GM20000 (cell line): ENCODE measurements around the gene ATAD2B.

ENCODE experiments used
- DNase-seq: peaks from one replicate; pipeline ENCODE4 v3.0.0; 2012; ENCODE audit warnings: low spot score
- TF ChIP-seq, protein P1 (sequence below): IDR thresholded peaks from 2 replicates; pipeline ENCODE4 v1.5.1; 2012; ENCODE audit warnings: mild to moderate bottlenecking, control low read depth; ENCODE audit errors: extremely low read depth, missing control alignments

Gene ATAD2B

DNA sequence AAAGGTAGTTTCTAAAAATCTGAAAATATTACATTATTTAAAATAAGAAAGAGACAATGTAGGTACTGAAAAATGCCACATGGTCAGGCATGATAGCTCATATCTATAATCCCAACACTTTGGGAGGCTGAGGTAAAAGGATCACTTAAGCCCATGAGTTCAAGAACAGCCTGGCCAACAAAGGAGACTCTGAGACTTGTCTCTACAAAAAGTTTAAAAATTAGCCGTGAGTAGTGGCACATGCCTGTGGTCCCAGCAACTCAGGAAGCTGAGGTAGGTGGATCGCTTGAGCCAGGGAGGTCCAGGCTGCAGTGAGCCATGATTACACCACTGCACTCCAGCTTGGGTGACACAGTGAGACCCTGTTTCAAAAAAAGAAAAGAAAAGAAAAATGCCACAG, 21.8 kb downstream of the ATAD2B start:
- no peak for DNase-seq
- TF ChIP-seq, protein P1, sequence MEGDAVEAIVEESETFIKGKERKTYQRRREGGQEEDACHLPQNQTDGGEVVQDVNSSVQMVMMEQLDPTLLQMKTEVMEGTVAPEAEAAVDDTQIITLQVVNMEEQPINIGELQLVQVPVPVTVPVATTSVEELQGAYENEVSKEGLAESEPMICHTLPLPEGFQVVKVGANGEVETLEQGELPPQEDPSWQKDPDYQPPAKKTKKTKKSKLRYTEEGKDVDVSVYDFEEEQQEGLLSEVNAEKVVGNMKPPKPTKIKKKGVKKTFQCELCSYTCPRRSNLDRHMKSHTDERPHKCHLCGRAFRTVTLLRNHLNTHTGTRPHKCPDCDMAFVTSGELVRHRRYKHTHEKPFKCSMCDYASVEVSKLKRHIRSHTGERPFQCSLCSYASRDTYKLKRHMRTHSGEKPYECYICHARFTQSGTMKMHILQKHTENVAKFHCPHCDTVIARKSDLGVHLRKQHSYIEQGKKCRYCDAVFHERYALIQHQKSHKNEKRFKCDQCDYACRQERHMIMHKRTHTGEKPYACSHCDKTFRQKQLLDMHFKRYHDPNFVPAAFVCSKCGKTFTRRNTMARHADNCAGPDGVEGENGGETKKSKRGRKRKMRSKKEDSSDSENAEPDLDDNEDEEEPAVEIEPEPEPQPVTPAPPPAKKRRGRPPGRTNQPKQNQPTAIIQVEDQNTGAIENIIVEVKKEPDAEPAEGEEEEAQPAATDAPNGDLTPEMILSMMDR = no peak

DNA sequence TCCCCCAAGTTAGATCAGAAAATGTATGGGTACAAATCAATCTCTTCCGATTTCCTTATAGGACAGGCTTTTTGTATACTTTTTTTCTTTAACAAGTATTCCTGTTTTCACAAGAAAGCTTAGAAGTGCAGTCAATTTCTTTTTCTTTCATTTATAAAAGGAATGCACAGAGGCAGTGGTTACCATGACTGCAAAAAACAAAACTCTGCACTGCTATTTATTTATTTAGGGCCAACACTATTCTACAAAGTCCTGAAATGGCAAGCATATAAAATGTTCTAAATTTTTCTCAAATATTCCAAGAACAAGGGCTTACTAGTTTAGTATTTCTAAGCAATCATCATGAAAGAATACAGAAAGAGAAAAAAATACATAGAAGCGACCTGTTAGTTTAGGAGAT, 22.2 kb downstream of the ATAD2B start:
- no peak for DNase-seq
- TF ChIP-seq, protein P1 = no peak

DNA sequence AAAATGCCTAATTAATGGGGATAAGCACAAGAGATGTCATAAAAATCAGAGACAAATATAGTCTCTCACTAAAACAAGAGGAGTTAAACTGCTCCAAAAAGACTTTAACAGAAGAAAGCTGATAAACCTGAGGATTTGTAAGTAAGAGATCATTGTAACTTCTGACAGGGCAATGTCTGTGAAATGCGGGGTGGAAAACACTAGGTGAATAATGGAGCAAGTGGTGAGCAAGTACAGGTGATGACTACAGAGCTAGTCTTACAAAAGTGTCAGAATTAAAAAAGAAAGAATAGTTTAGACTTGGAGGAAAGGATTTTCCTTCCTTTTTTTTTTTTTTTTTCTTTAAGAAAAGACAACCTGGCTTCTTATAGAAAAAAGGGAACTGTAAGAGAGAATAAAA, 22.7 kb downstream of the ATAD2B start:
- no peak for DNase-seq
- TF ChIP-seq, protein P1 = no peak

DNA sequence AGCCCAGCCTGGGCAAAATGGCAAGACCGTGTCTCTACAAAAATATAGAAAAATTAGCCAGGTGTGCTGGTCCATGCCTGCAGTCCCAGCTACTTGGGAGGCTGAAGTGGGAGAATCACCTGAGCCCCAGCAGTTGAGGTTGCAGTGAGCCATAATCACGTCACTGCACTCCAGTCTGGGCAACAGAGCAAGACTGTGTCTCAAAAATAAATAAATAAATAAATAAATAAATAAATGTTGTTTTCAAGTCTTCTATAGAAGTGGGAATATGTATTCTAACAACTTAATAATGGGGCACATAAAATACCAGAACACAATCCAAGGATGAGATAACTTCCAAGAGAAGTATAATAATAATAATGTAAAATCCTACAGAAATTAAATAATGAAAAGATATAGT, 23.9 kb downstream of the ATAD2B start:
- no peak for DNase-seq
- TF ChIP-seq, protein P1 = no peak

DNA sequence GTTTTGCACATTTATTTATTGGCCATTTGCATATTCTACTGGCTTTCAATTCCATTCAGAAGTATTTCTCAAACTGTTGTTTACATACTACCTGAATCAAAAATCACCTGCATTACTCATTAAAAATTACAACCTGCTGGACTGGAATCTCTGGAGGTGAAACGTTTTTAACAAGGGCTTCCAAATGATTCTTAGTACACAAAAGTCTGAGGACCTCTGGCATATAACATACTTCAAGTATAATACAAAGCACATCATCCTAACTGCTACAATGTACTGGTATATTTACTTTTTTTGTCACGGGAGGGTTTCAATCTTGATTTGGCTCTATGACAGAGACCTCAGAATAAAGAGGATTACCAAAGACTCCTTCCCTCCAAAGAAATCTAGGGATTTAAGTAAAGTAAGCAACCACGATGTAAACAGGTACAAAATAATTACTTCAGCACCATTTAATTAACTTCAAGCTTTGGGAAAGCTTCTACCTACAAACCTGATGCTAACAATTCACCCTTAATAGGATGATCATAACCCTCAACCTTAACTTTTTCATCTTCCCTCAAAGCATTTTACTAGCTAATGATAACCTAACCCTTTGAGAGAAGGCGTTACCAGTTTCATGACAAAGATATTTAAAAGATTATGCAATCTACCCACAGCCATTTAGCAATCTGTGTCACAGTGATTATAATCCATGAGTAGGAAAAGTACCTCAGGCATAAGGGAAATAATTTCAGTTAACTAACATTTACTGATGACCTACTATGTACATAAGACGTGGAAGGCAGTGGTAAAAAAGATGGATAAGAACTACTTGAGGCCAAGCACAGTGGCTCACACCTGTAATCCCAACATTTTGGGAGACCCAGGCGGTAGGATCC, 24.7 kb downstream of the ATAD2B start:
- TF ChIP-seq, protein P1 = no peak
- DNase-seq = no peak

DNA sequence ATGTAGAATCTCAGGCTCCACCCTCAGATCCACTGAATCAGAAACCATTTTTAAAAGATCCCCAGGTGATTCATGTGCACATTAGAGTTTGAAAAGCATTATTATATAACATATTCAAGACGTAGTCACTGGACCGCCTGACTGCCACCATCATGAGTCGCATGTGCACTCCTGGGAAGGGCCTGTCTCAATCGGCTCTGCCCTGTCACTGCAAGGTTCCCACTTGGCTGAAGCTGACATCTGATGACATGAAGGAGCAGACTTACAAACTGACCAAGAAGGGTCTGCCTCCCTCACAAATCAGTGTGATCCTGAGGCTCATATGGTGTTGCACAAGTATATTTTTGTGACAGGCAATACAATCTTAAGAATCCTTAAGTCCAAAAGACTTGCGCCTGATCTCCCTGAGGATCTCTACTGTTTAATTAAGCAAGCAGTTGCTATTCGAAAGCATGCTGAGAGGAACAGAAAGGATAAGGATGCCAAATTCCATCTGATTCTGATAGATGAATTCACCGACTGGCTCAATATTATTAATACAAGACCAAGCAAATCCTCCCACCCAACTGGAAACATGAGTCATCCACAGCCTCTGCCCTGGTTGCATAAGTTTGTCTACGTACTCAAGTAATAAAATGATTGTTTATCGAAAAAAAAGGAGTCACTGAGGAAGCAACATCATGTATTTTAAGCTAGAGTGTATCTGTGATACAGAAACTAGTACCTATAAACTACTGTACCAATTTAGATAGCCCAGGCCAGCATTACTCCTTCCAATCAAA, 26.2 kb downstream of the ATAD2B start:
- DNase-seq = no peak
- TF ChIP-seq, protein P1 = no peak

DNA sequence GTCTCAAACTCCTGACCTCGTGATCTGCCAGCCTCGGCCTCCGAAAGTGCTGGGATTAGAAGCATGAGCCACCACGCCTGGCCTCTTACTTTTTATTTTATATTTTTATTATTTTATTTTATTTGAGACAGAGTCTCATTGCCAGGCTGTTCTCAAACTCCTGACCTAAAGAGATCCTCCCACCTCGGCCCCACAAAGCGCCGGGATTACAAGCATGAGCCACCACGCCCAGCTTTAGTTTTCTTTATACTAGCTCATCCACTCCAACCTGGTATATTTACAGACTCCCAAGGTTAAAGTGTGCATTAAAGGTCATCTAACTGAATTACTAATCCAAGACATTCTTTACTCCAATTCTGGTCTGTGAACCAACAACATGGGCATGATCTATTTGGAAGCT, 26.8 kb downstream of the ATAD2B start:
- TF ChIP-seq, protein P1 = no peak
- no peak for DNase-seq
